ENCODE data around the gene MAPK8IP2. TPM values are rescaled to one million over a fixed set of nuclear protein-coding genes. Genes with fewer than 3 reads are reported as not detected.

MAPK8IP2 gene
- total RNA-seq, 1 experiment from 2014 or later = 6.4 TPM

- no peak for ATAC-seq
- Histone ChIP-seq H4K20me1 (ENCODE audit: insufficient read depth) (no peaks in the 10 kb centered on the region), H3K36me3 (ENCODE audit: control insufficient read depth in 1 of 2, insufficient read depth in 2 of 2, low read length in 2 of 2) (no peaks in the 10 kb centered on the region), H3K9me3 (ENCODE audit: control insufficient read depth in 1 of 2, insufficient read depth in 1 of 2, low read depth in 1 of 2, low read length in 2 of 2) (no peaks in the 10 kb centered on the region), H3K79me2 (ENCODE audit: insufficient read depth, low read length) (no peaks in the 10 kb centered on the region), H2AFZ (ENCODE audit: low read depth, low read length, poor library complexity, severe bottlenecking) (no peak overlapping the region), H3K4me3 (replicated peaks in 1 of 2; ENCODE audit: low read depth in 1 of 2, low read length in 2 of 2) (no peak overlapping the region), H3K9ac (ENCODE audit: low read length) (no peak overlapping the region), H3K4me1 (ENCODE audit: control insufficient read depth in 1 of 2, insufficient read depth in 2 of 2, low read length in 2 of 2) (peaks cover 10 to 50% of the 10 kb centered on the region in 2 experiments; a peak in 3 of 4 replicates), H3K27me3 (ENCODE audit: insufficient read depth, low read length) (peaks cover 6% of the 10 kb centered on the region; the same call in 1 of the 2 replicates), H3K4me2 (ENCODE audit: low read length) (no peak overlapping the region), H3K27ac (ENCODE audit: low read depth, low read length) (no peak overlapping the region), H3K9me2 (ENCODE audit: insufficient read depth) (no peaks in the 10 kb centered on the region)
- ChIA-PET CTCF (no interaction called here), POLR2A (no interaction called here), RAD21 (ENCODE audit: low non-redundant PET in 1 of 2, low total read pairs in 2 of 2, uncharacterized antibody in 2 of 2, unreplicated experiment in 2 of 2) (no interaction called here)
- intact Hi-C loops (cut with micrococcal nuclease) = no loop called here
- no TSS peak for BruUV-seq (replicated peaks)
- TF ChIP-seq ATF3 (IDR thresholded peaks at IDR 0.05) (no peak), EGR1 (IDR thresholded peaks at IDR 0.05; ENCODE audit: low read depth) (no peak), SRF (IDR thresholded peaks at IDR 0.05; ENCODE audit: low read depth) (no peak)
- DNase-seq (ENCODE audit: low read depth, low spot score) = no peak
Observed at GRCh38 chr22:50625131-50625567, 24.6 kb downstream of the MAPK8IP2 start.

- CTCF ChIA-PET = interaction anchor here (1.2 kb wide), 1 partner anchor 65 kb away, joined by 3 read pairs; no protein-coding TSS in a partner anchor
- TF ChIP-seq EZH2phosphoT487 (IDR thresholded peaks at IDR 0.05; ENCODE audit: borderline replicate concordance) (no peak), ATF3 (IDR thresholded peaks at IDR 0.05) (no peak), CBX3 (IDR thresholded peaks at IDR 0.05; ENCODE audit: low read depth) (no peak), MAX (IDR thresholded peaks at IDR 0.05) (no peak), ZNF274 (IDR thresholded peaks at IDR 0.05; ENCODE audit: low read depth, low read length) (no peak), SP1 (IDR thresholded peaks at IDR 0.05; ENCODE audit: low read depth) (no peak), RAD21 (IDR thresholded peaks at IDR 0.05; ENCODE audit: low read depth) (peak; percentile 34; the same call in 1 of the 2 replicates), SIN3A (IDR thresholded peaks at IDR 0.05; ENCODE audit: low read depth) (no peak), ZFX (IDR thresholded peaks at IDR 0.05) (no peak), EZH2 (IDR thresholded peaks at IDR 0.05) (no peak), ZBTB33 (IDR thresholded peaks at IDR 0.05; ENCODE audit: extremely low read depth, insufficient replicate concordance, low read length) (no peak), SRF (IDR thresholded peaks at IDR 0.05; ENCODE audit: low read depth) (no peak)
Observed at GRCh38 chr22:50625568-50626313, 25.1 kb downstream of the MAPK8IP2 start.

More at GRCh38 chr22:50625568-50626313, 25.1 kb downstream of the MAPK8IP2 start:
- Histone ChIP-seq H3K4me2 (ENCODE audit: low read length) (no peak overlapping the region), H2AFZ (ENCODE audit: low read depth, low read length, poor library complexity, severe bottlenecking) (no peak overlapping the region), H3K27me3 (ENCODE audit: insufficient read depth, low read length) (peaks cover 6% of the 10 kb centered on the region; the same call in 1 of the 2 replicates), H3K9ac (ENCODE audit: low read length) (no peak overlapping the region), H3K4me3 (replicated peaks in 1 of 2; ENCODE audit: low read depth in 1 of 2, low read length in 2 of 2) (no peak overlapping the region), H3K9me3 (ENCODE audit: control insufficient read depth in 1 of 2, insufficient read depth in 1 of 2, low read depth in 1 of 2, low read length in 2 of 2) (no peaks in the 10 kb centered on the region), H3K9me2 (ENCODE audit: insufficient read depth) (no peaks in the 10 kb centered on the region), H3K4me1 (ENCODE audit: control insufficient read depth in 1 of 2, insufficient read depth in 2 of 2, low read length in 2 of 2) (peaks cover 10 to 53% of the 10 kb centered on the region in 2 experiments; a peak in 3 of 4 replicates), H4K20me1 (ENCODE audit: insufficient read depth) (no peaks in the 10 kb centered on the region), H3K27ac (ENCODE audit: low read depth, low read length) (no peak overlapping the region), H3K36me3 (ENCODE audit: control insufficient read depth in 1 of 2, insufficient read depth in 2 of 2, low read length in 2 of 2) (no peaks in the 10 kb centered on the region), H3K79me2 (ENCODE audit: insufficient read depth, low read length) (no peaks in the 10 kb centered on the region)
- intact Hi-C loops (cut with micrococcal nuclease) = loop anchor here (2.0 kb wide), 1 partner anchor 65 kb away; no protein-coding TSS in a partner anchor
- ATAC-seq = no peak
- no TSS peak for BruUV-seq (replicated peaks)
- no peak for DNase-seq (ENCODE audit: low read depth, low spot score)
- RAD21 ChIA-PET (ENCODE audit: low non-redundant PET in 1 of 2, low total read pairs in 2 of 2, uncharacterized antibody in 2 of 2, unreplicated experiment in 2 of 2) = interaction anchor here in 1 of 2 experiments (0.6 kb wide), 1 partner anchor 105 kb away, joined by 7 read pairs; no protein-coding TSS in a partner anchor
- POLR2A ChIA-PET = no interaction called here
